ENCODE measurements around the gene TRIM14.

DNA sequence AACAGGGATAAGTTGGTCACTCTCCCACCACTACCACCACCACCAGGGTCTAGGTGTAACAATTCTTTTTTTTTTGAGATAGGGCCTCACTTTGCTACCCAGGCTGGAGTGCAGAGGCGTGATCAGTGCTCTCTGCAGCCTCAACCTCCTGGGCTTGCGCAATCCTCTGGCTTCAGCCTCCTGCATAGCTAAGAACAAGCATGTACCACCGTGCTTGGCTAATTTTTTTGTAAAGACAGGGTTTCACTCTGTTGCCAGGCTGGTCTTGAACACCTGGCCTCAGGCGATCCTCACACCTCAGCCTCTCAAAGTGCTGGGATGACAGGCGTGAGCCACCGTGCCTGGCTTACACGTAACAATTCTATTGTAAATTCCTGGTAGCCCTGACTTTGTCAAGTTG lies 45.9 kb upstream of the TRIM14 start:
- TF ChIP-seq, protein P1, sequence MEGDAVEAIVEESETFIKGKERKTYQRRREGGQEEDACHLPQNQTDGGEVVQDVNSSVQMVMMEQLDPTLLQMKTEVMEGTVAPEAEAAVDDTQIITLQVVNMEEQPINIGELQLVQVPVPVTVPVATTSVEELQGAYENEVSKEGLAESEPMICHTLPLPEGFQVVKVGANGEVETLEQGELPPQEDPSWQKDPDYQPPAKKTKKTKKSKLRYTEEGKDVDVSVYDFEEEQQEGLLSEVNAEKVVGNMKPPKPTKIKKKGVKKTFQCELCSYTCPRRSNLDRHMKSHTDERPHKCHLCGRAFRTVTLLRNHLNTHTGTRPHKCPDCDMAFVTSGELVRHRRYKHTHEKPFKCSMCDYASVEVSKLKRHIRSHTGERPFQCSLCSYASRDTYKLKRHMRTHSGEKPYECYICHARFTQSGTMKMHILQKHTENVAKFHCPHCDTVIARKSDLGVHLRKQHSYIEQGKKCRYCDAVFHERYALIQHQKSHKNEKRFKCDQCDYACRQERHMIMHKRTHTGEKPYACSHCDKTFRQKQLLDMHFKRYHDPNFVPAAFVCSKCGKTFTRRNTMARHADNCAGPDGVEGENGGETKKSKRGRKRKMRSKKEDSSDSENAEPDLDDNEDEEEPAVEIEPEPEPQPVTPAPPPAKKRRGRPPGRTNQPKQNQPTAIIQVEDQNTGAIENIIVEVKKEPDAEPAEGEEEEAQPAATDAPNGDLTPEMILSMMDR (IDR thresholded peaks at IDR 0.05): no peak
- no peak for TF ChIP-seq POLR2A (IDR thresholded peaks at IDR 0.05)

Measured in esophagus squamous epithelium (tissue), 4 donors.